GM23338 (cell line): ENCODE results near the gene ME2. TPM values are rescaled to one million over a fixed set of nuclear protein-coding genes. Genes with fewer than 3 reads are reported as not detected.

ENCODE experiments used
- ATAC-seq: fragments of 200-7000 bp; cut with Tn5 transposase; 3 replicates; pipeline ENCODE4 v1.9.1; 2020
- DNase-seq: peaks from one replicate; pipeline ENCODE4 v3.0.0-alpha.2; 2015; ENCODE audit warnings: low spot score
- H2AFZ ChIP-seq: fragments of 200-600 bp; sonication (generic); 2 replicates; pipeline ENCODE4 v1.8.0; 2016; ENCODE audit warnings: antibody characterized with exemption, mild to moderate bottlenecking, moderate library complexity
- H3F3A ChIP-seq: fragments of 200-600 bp; sonication (generic); replicated peaks from 2 replicates; pipeline ENCODE4 v1.8.0; 2017; ENCODE audit warnings: antibody characterized with exemption, mixed run types, low read depth
- H3K27ac ChIP-seq: fragments of 200-600 bp; sonication (generic); 2 replicates; pipeline ENCODE4 v1.6.1; 2016; ENCODE audit warnings: low read depth
- H3K27me3 ChIP-seq: fragments of 200-600 bp; sonication (generic); 2 replicates; pipeline ENCODE4 v1.8.0; 2016; ENCODE audit warnings: mild to moderate bottlenecking, mixed run types, moderate library complexity; ENCODE audit not compliant: insufficient read depth
- H3K36me3 ChIP-seq: fragments of 200-600 bp; sonication (generic); 2 replicates; pipeline ENCODE4 v1.8.0; 2016; ENCODE audit warnings: mild to moderate bottlenecking; ENCODE audit not compliant: insufficient read depth
- H3K4me1 ChIP-seq: fragments of 200-600 bp; sonication (generic); 2 replicates; pipeline ENCODE4 v1.8.0; 2016; ENCODE audit warnings: mild to moderate bottlenecking, moderate library complexity; ENCODE audit not compliant: insufficient read depth
- H3K4me2 ChIP-seq: fragments of 200-600 bp; sonication (generic); 2 replicates; pipeline ENCODE4 v1.7.1; 2017; ENCODE audit warnings: mixed run types
- H3K4me3 ChIP-seq: fragments of 200-600 bp; sonication (generic); 2 replicates; pipeline ENCODE4 v1.6.1; 2016; ENCODE audit warnings: mixed run types
- H3K79me2 ChIP-seq: fragments of 200-600 bp; sonication (generic); replicated peaks from 2 replicates; pipeline ENCODE4 v1.8.0; 2017; ENCODE audit warnings: mild to moderate bottlenecking; ENCODE audit not compliant: insufficient read depth
- H3K9me2 ChIP-seq: fragments of 200-600 bp; sonication (generic); 2 replicates; pipeline ENCODE4 v1.8.0; 2017; ENCODE audit not compliant: insufficient read depth
- H4K20me1 ChIP-seq: fragments of 200-600 bp; sonication (generic); replicated peaks from 2 replicates; pipeline ENCODE4 v1.8.0; 2017; ENCODE audit warnings: mild to moderate bottlenecking; ENCODE audit not compliant: insufficient read depth
- H3K27ac Mint-ChIP-seq: 2 replicates; pipeline ENCODE4 v1.8.0; 2020; ENCODE audit warnings: inconsistent platforms, mild to moderate bottlenecking, moderate library complexity, mixed read lengths
- H3K27me3 Mint-ChIP-seq: 3 replicates; pipeline ENCODE4 v1.8.0; 2022; ENCODE audit warnings: low read depth, mild to moderate bottlenecking, moderate library complexity, mixed read lengths, inconsistent platforms; ENCODE audit not compliant: insufficient read depth, poor library complexity
- H3K36me3 Mint-ChIP-seq: 3 replicates; pipeline ENCODE4 v1.8.0; 2021; ENCODE audit warnings: low read depth, mild to moderate bottlenecking, inconsistent platforms, moderate library complexity, mixed read lengths
- H3K4me1 Mint-ChIP-seq: 3 replicates; pipeline ENCODE4 v1.8.0; 2020; ENCODE audit warnings: mild to moderate bottlenecking, inconsistent platforms, mixed read lengths
- H3K4me3 Mint-ChIP-seq: 3 replicates; pipeline ENCODE4 v1.8.0; 2021; ENCODE audit warnings: moderate library complexity, mild to moderate bottlenecking, inconsistent platforms, mixed read lengths
- H3K9me3 Mint-ChIP-seq: 3 replicates; pipeline ENCODE4 v1.8.0; 2020; ENCODE audit warnings: moderate library complexity, mild to moderate bottlenecking, inconsistent platforms, mixed read lengths
- CREB1 ChIP-seq: fragments of 250-450 bp; sonication (Bioruptor Pico); IDR thresholded peaks from 2 replicates; pipeline ENCODE4 v1.5.0; 2020; ENCODE audit warnings: low read depth, mild to moderate bottlenecking, moderate library complexity
- CTCF ChIP-seq, 2 experiments: fragments of 200-600 bp in 1 of 2; sonication (generic) in 1 of 2; conservative IDR thresholded peaks; 2 replicates each; pipeline versions ENCODE4 v1.5.1 to v1.6.1; 2016 to 2017; ENCODE audit warnings: antibody characterized with exemption in 2 of 2, low read depth in 2 of 2, mild to moderate bottlenecking in 2 of 2, moderate library complexity in 1 of 2
- EZH2 ChIP-seq: fragments of 200-600 bp; sonication (generic); IDR thresholded peaks from one replicate; pipeline ENCODE4 v1.8.0; 2017; ENCODE audit warnings: antibody characterized with exemption, mild to moderate bottlenecking, low read depth; ENCODE audit not compliant: unreplicated experiment
- EZH2phosphoT487 ChIP-seq: fragments of 200-600 bp; sonication (generic); IDR thresholded peaks from one replicate; pipeline ENCODE4 v1.8.1; 2018; ENCODE audit warnings: antibody characterized with exemption; ENCODE audit not compliant: unreplicated experiment
- NANOG ChIP-seq: IDR thresholded peaks from 2 replicates; pipeline ENCODE4 v1.6.1; 2016; ENCODE audit warnings: antibody characterized with exemption, borderline replicate concordance
- POLR2AphosphoS5 ChIP-seq: IDR thresholded peaks from 2 replicates; pipeline ENCODE4 v1.6.1; 2016; ENCODE audit warnings: antibody characterized with exemption, low read depth
- STAT1 ChIP-seq: IDR thresholded peaks from one replicate; pipeline ENCODE4 v1.6.1; 2016; ENCODE audit warnings: antibody characterized with exemption; ENCODE audit not compliant: unreplicated experiment
- ZNF114 ChIP-seq: fragments of 250-450 bp; sonication (Bioruptor Pico); IDR thresholded peaks from 2 replicates; pipeline ENCODE4 v1.5.0; 2020; ENCODE audit warnings: mild to moderate bottlenecking, moderate library complexity
- ZNF331 ChIP-seq: fragments of 250-450 bp; sonication (Bioruptor Pico); IDR thresholded peaks from 2 replicates; pipeline ENCODE4 v1.5.0; 2020; ENCODE audit warnings: low read depth, mild to moderate bottlenecking, moderate library complexity
- ZNF462 ChIP-seq: fragments of 250-450 bp; sonication (Bioruptor Pico); IDR thresholded peaks from 2 replicates; pipeline ENCODE4 v1.5.0; 2020; ENCODE audit warnings: mild to moderate bottlenecking, moderate library complexity
- polyA plus RNA-seq: library from polyadenylated mRNA; unstranded; fragments of >200 nt; fragmentation: Nextera tagmentation; extraction: Ambion mirVana; gene quantifications from 2 replicates; pipeline ENCODE4 v1.2.1, GENCODE V29; 2016
- total RNA-seq: library from RNA; depleted of rRNA; stranded (reverse); fragments of >200 nt; shearing (Covaris generic); gene quantifications from 2 replicates; pipeline ENCODE4 v1.2.3, GENCODE V29; 2014
- TF ChIP-seq, protein P1 (sequence below): IDR thresholded peaks from 2 replicates; pipeline ENCODE4 v1.6.1; 2016; ENCODE audit warnings: antibody characterized with exemption
- TF ChIP-seq, protein P2 (sequence below): IDR thresholded peaks from one replicate; pipeline ENCODE4 v1.6.1; 2018; ENCODE audit warnings: antibody characterized with exemption; ENCODE audit not compliant: unreplicated experiment

The ME2 gene
- total and polyA plus RNA-seq, 2 experiments from 2014 or later = 61.0 to 102 TPM

GRCh38 chr18:50987261-50987660 lies 108.3 kb downstream of the ME2 start (continued):
- TF ChIP-seq ZNF462 = no peak
- no peak for TF ChIP-seq STAT1
- TF ChIP-seq, protein P1, sequence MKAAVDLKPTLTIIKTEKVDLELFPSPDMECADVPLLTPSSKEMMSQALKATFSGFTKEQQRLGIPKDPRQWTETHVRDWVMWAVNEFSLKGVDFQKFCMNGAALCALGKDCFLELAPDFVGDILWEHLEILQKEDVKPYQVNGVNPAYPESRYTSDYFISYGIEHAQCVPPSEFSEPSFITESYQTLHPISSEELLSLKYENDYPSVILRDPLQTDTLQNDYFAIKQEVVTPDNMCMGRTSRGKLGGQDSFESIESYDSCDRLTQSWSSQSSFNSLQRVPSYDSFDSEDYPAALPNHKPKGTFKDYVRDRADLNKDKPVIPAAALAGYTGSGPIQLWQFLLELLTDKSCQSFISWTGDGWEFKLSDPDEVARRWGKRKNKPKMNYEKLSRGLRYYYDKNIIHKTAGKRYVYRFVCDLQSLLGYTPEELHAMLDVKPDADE = no peak

- DNase-seq (no peak), ATAC-seq (no peak)
- Histone ChIP-seq H3K4me2 (no peak overlapping the region), H3K4me3 (no peak overlapping the region), H4K20me1 (no peaks in the 10 kb centered on the region), H3K4me1 (0 out of 2 replicates have a peak, but pooled peaks cover 10% of the 10 kb centered on the region), H3K36me3 (no peaks in the 10 kb centered on the region), H3F3A (no peaks in the 10 kb centered on the region), H3K27me3 (no peaks in the 10 kb centered on the region), H2AFZ (no peak overlapping the region), H3K27ac (no peak overlapping the region), H3K79me2 (no peaks in the 10 kb centered on the region), H3K9me2 (no peaks in the 10 kb centered on the region)
- Mint-ChIP-seq H3K4me3 (no peak overlapping the region), H3K27me3 (no peaks in the 10 kb centered on the region), H3K4me1 (peaks cover 16% of the 10 kb centered on the region), H3K27ac (no peak overlapping the region), H3K36me3 (no peaks in the 10 kb centered on the region), H3K9me3 (no peaks in the 10 kb centered on the region)
- no peak for TF ChIP-seq CTCF (conservative IDR thresholded peaks at IDR 0.05; ENCODE audit: low read depth in 2 of 2)
- TF ChIP-seq, protein P2, sequence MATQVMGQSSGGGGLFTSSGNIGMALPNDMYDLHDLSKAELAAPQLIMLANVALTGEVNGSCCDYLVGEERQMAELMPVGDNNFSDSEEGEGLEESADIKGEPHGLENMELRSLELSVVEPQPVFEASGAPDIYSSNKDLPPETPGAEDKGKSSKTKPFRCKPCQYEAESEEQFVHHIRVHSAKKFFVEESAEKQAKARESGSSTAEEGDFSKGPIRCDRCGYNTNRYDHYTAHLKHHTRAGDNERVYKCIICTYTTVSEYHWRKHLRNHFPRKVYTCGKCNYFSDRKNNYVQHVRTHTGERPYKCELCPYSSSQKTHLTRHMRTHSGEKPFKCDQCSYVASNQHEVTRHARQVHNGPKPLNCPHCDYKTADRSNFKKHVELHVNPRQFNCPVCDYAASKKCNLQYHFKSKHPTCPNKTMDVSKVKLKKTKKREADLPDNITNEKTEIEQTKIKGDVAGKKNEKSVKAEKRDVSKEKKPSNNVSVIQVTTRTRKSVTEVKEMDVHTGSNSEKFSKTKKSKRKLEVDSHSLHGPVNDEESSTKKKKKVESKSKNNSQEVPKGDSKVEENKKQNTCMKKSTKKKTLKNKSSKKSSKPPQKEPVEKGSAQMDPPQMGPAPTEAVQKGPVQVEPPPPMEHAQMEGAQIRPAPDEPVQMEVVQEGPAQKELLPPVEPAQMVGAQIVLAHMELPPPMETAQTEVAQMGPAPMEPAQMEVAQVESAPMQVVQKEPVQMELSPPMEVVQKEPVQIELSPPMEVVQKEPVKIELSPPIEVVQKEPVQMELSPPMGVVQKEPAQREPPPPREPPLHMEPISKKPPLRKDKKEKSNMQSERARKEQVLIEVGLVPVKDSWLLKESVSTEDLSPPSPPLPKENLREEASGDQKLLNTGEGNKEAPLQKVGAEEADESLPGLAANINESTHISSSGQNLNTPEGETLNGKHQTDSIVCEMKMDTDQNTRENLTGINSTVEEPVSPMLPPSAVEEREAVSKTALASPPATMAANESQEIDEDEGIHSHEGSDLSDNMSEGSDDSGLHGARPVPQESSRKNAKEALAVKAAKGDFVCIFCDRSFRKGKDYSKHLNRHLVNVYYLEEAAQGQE = no peak
- no peak for TF ChIP-seq CREB1 (CRISPR knock-in tag)
- TF ChIP-seq ZNF114 (CRISPR knock-in tag) = no peak
- no peak for TF ChIP-seq NANOG
- TF ChIP-seq POLR2AphosphoS5 = no peak
- no peak for TF ChIP-seq EZH2
- no peak for TF ChIP-seq EZH2phosphoT487
- TF ChIP-seq, protein P1 = no peak
- TF ChIP-seq ZNF331 (CRISPR knock-in tag) = no peak
- no peak for TF ChIP-seq STAT1
Observed at GRCh38 chr18:50989711-50990110, 110.8 kb downstream of the ME2 start.
